ENCODE results near the gene ECE1. TPM values are rescaled to one million over a fixed set of nuclear protein-coding genes. Genes with fewer than 3 reads are reported as not detected.

Gene ECE1
- total RNA-seq, 1 donor from 2014 or later: 91.2 TPM

- intact Hi-C loops (cut with micrococcal nuclease): no loop called here
Observed at GRCh38 chr1:21308847-21309652, 18.8 kb upstream of the ECE1 start.

GRCh38 chr1:21308330-21308729, 18.1 kb upstream of the ECE1 start:
- intact Hi-C loops (cut with micrococcal nuclease): no loop called here

- intact Hi-C loops (cut with micrococcal nuclease): no loop called here
Observed at GRCh38 chr1:21307663-21308305, 17.5 kb upstream of the ECE1 start.

DNA sequence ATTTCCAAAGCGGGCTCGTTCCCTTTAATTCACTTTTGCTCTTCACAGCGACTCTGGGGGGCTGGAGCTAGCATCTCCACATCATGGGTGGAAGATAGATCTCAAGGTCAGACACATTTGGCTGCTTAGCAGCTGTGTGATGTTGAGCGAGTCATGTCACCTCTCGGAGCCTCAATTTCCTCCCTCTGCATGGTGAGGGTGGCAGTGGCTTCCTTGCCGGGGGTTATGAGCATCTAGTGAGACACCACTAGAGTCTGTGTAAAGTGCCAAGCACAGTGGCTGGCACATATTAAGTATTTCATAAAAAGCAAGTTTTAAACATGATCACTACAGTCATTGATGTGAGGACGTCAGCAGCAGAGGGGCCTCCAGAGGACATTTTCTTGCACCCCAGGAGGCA, 16.9 kb upstream of the ECE1 start:
- intact Hi-C loops (cut with micrococcal nuclease): no loop called here

GRCh38 chr1:21305900-21306189, 15.6 kb upstream of the ECE1 start:
- intact Hi-C loops (cut with micrococcal nuclease): no loop called here

DNA sequence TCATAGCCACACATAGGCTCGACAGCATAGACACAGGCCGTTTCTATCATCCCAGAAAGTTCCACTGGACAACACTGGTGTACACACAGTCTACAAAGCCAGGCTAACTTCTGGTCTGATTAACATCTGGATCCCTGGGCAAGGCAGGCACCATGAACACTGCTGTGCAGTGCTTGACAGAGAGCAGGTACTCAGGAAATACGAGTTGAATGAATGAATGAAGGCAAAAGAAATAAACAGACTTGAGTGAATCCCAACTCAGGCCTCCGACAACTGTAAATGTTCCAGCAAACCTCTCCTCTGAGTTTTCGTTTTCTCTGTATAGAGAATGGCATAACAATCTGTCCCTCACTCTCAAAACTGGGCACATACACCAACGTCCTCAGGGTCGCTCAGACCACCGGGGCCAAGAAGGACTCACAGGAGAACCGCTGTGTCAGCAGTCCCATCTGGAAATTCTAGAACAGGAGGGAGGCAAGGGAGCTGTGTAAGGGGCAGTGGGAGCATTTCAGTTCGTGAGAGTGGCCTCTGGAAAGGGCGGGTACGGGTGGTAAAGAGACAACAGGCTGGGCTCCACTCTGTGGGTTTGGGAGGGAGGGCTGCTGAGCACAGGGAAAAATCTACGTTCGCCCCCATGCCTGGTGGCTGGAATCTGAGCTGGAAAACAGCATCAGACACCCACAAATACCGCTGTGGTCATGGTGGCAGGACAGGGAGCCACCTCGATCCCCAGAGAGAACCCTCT, 15.1 kb upstream of the ECE1 start:
- intact Hi-C loops (cut with micrococcal nuclease): no loop called here

GRCh38 chr1:21304488-21304887, 14.2 kb upstream of the ECE1 start:
- intact Hi-C loops (cut with micrococcal nuclease): no loop called here

DNA sequence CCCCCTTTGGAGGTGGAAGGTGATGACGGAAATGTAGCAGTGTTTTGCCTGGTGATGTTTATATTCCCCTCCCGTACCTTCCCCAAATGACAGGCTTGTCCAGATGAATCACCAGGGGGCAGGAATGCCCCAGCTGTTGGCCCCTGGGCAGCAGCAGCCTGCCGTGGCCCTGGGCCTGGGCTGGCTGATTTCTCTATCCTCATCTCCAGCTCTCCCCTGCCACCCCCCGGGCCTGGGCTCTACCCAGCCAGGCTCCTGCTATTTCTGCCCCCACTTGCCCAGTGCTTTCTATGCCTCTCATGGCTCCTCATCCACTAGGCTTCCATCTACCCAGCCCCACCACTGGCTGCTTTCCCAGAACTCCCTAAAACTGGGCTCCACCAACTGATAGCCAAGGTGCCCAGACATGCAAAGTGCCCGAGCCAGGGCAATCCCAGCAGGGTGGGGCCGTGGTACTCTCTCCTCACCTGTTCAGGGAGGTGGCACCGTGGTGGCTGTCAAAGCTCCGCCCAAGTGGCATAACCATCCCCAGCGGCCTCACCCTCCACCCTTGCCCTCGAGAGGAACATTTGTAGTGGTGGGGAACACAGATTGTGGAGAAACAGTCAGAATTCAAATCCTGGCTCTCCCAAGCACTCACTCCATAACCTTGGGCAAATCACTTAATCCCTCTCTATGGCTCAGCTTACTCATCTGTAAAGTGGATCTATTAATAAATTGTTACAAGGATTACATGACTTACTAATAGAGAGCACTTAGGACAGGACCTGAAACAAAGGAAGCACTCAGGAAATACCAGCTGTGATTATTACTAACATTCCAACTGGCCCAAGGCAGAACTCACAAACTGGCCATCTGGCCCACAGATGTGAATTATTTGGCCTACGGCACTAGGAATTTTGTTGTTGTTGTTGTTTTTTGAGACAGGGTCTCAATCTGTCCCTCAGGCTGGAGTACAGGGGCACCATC, 12.8 kb upstream of the ECE1 start:
- intact Hi-C loops (cut with micrococcal nuclease): no loop called here

- intact Hi-C loops (cut with micrococcal nuclease): no loop called here
Observed at GRCh38 chr1:21301794-21302440, 11.7 kb upstream of the ECE1 start.

- intact Hi-C loops (cut with micrococcal nuclease): no loop called here
Observed at GRCh38 chr1:21300774-21301173, 10.5 kb upstream of the ECE1 start.

GRCh38 chr1:21299780-21300395, 9.6 kb upstream of the ECE1 start:
- intact Hi-C loops (cut with micrococcal nuclease): loop anchor here (10.0 kb wide), 1 partner anchor 1115 kb away; the partner anchor contains the start of genes PLA2G2C and UBXN10

DNA sequence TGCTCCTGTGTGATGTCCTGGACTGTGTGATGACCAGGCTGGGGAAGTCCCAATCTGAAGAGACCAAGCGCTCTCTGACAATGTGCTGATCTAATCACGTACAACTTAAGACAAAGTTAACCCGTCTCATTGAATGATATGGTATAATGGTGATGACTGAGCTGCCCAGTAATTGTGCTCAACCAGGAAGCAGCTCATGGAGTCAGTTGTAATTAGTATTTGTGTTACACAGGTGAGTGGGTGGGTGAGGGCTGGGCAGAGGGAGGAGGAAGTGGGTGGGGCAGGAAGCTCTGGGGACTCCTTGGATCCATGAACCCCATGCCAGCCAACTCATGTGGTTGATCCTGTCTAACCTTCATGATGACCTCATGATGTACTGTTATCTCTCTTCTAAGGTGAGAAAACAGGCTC, 8.7 kb upstream of the ECE1 start:
- intact Hi-C loops (cut with micrococcal nuclease): loop anchor here (10.0 kb wide), 1 partner anchor 1114 kb away; the partner anchor contains the start of genes PLA2G2C and UBXN10

GRCh38 chr1:21297975-21298374, 7.7 kb upstream of the ECE1 start:
- intact Hi-C loops (cut with micrococcal nuclease): loop anchor here (10.0 kb wide), 1 partner anchor 1113 kb away; the partner anchor contains the start of genes PLA2G2C and UBXN10

DNA sequence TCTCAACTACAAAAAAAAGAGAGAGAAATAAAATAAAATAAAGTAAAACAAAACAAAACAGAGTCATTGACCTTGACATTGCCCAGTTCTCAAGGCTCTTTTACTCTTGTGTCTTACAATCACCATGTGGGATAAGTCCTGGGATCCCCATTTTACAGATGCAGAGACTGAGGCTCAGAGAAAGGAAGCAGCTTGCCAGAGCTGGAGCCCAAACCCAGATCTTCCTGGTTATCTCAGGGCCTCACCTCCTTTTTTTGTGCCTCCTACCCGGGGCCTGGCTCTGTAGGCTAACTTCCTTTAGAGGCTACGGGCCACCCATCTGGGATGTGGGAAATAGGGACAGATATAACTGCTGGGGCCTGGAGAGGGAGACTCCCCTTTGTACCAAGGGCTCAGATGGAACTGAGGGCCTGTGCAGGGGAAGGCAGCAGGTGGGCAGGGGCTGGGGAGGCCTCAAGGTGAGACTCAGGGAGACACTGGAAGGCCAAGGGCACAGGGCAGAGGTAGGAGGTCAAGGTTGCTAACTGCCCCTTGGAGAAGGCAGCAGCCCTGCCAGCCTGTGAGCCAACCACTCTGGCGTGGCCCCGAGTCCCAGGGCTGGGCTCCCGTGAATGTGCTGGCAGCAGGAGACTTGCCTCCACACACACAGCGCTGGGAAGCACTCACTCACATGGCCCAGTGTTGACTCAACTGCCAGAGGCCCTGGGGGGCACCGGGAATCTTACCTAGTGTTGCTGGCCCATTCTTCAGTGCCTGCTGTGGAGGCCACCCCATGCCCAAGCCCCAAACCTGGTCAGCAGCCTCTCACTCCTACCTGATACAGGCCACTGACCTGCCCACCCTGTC, 6.5 kb upstream of the ECE1 start:
- intact Hi-C loops (cut with micrococcal nuclease): loop anchor here (10.0 kb wide), 1 partner anchor 1112 kb away; the partner anchor contains the start of genes PLA2G2C and UBXN10

DNA sequence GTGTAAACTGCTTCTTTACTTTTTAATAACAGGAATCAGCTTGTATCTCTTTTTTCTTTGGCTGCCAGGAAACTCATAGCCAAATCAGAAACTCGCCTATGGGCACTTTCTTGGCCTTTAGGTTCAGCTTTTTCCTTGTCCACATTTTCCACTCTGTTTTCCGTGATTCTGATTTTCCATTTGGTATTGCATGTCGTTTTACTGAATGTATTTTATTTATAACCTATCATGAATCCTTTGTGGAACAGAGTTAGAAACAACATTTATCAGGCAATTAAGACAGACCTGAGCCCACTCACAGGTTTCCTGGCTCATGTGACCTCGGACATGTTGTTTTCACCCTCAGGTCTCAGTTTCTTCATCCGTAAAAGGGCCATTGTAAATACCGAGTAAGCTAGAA, 5.3 kb upstream of the ECE1 start:
- intact Hi-C loops (cut with micrococcal nuclease): loop anchor here (2.0 to 10.0 kb wide), 2 partner anchors 729 to 1111 kb away; partner anchors contain the start of genes PLA2G2C and UBXN10

DNA sequence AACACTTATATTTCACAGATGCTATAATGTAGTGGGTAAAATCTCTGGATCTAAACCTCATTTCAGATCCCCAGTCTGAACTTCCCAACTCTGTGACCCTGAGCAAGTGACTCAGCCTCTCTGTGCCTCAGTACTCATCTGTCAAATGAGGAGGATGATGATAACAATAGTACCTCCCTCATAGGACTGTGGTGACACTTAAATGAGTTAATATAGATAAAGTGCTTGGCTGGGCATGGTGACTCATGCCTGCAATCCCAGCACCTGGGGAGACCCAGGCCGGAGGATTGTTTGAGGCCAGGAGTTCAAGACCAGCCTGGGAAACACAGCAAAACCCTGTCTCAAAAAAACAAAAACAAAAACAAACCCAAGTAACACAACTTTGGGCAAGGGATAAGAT, 4.7 kb upstream of the ECE1 start:
- intact Hi-C loops (cut with micrococcal nuclease): loop anchor here (2.0 to 10.0 kb wide), 2 partner anchors 730 to 1110 kb away; partner anchors contain the start of genes PLA2G2C and UBXN10

GRCh38 chr1:21294266-21294989, 4.2 kb upstream of the ECE1 start:
- intact Hi-C loops (cut with micrococcal nuclease): loop anchor here (1.0 to 10.0 kb wide), 8 partner anchors 30 to 1110 kb away; partner anchors contain the start of genes DDOST, HP1BP3, PLA2G2C and UBXN10
